HG03575 (cell line): ENCODE data around the gene SMAD7.

Source experiments
- ATAC-seq: cut with Tn5 transposase; IDR thresholded peaks from one replicate; pipeline ENCODE4 v1.9.1; 2021; ENCODE audit not compliant: unreplicated experiment, insufficient number of reproducible peaks, low FRiP score; ENCODE audit errors: extremely low read depth

SMAD7 gene

GRCh38 chr18:48963586-48964470 lies 13.1 kb upstream of the SMAD7 start:
- ATAC-seq = no peak

DNA sequence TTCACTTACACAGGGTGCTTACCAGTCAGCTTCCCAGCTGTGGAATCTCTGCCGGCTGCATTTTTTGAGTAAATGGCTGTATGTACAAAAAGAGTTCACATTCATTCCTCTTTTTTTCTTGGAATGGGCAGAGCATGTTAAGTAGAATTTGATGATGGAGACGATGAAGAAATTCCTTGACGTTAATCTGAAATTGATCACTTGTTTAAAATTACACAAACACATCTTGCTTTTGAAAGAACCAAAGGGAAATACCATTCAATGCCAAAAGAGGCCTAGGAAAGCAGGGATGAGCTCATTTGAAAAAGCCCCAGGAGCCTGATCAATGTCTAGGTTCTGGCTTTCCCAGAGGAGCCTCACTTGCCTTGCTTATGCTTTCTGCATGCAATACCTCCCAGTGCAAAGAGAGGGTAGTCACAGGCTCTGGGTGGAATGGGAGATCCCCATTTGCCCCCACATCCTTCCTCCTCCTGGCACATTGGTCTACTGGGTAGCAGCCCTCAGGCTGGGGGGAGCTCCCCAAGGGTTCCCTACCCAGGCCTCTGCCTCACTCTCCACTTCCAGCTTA lies 12.3 kb upstream of the SMAD7 start:
- no peak for ATAC-seq

- ATAC-seq = no peak
Measured at GRCh38 chr18:48962252-48962993, 11.7 kb upstream of the SMAD7 start.

GRCh38 chr18:48961547-48961946 lies 10.8 kb upstream of the SMAD7 start:
- ATAC-seq = no peak

DNA sequence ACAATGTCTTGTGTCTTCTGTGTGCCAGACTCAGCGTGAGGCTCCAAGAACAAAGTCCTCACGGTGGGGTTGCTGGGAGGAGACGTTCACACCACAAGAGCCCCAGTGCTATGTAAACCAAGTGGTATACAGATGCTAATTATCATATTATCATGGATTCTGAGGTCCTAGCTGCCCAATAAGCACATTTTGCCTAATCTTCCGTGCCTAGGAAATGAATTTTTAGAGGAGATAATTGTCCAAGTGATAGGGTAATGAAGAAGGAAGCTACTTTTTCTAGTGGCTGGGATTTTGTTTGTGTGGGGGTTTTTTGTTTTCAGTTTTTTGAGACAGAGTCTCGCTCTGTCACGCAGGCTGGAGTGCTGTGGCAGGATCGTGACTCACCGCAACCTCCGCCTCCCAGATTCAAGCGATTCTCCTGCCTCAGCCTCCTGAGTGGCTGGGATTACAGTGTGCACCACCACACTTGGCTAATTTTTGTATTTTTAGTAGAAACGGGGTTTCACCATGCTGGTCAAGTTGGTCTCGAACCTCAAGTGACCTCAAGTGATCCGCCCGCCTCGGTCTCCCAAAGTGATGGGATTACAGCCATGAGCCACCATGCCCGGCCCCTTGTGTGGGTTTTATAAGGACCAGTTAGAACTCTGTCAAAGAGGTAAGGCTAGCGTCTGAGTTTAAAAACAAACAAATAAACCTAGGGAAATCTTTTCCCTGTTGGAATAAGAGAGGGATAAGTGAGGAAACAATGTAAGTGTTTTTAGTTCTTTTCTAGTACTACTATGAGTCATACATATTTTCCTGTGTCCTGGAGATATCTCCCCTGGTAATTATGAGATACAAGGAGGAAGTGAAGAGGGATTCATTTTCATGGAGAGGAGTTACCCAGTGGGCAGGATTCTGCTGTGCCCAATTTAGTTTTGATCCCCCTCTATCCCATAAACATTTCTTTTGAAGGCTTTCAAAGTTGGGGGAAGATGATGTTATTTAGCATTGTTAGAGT lies 9.5 kb upstream of the SMAD7 start:
- no peak for ATAC-seq

GRCh38 chr18:48959551-48959920 lies 8.8 kb upstream of the SMAD7 start:
- ATAC-seq = no peak

DNA sequence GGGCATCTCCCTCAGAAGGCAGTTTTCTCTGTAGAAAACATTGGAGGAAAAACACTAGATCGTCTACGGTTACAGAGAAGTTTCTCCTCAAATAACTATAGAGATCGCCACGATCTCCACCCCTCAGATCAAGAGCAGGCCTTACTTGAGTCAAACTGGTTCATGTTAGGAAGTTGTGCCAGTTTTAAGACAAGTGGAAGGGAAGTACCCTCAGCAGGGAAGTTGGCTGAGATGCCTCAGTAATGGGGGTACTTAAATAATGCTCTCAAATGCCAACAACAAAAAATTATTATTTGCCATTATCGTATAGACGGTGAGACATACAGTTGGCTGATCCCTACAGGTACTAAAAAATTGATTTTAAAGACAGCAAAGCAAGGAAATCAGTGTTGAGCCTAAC lies 8.2 kb upstream of the SMAD7 start:
- no peak for ATAC-seq

DNA sequence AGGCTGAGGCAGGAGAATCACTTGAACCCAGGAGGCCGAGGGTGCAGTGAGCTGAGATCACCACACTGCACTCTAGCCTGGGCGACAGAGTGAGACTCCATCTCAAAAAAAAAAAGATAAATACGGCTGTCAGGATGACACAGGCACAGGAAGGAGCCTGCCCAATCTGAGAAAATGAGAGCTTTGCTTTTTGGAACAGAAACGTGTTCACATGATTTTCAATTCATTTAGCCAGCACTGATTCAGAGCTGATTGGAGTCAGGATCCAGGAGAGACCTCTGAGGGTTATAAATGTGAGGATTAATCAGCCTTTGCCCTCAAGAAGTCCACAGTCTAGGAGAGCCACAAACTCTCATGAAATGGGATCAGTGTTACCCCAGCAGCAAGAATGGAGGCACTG lies 6.9 kb upstream of the SMAD7 start:
- no peak for ATAC-seq

DNA sequence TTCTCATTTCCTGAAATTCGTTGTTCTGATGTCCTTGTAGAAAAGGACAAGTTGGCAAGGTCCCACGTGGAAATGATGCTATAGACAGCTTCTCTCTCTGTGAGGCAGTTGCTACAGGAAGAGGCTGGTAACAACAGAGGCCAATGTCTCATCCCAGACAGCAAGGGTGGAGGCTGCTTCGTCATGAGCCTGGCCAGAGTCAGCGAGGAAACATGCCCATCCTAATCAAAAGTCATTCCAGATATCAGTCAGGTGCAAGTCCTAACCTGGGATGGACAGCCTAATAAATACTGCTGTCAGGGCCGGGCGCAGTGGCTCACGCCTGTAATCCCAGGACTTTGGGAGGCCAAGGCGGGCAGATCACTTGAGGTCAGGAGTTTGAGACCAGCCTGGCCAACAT lies 6.4 kb upstream of the SMAD7 start:
- no peak for ATAC-seq

DNA sequence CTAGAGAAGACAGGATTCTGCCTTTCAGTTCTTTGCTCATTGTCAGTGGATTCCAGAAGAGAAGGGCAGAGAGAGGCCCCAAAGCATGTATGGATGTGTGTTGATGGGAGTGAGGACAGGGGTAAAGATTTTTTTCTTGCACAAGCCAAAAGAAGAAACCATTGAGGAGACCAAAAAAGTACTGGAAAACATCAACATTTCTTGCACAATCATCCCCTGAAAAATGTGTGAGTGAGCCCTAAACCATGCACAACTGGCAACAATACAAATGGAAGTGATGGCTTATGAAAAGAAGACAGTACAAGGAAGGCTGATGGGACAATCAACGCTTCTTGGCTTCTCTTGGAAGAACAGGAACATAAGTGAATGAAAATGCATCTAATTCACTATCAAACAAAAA lies 5.6 kb upstream of the SMAD7 start:
- no peak for ATAC-seq

DNA sequence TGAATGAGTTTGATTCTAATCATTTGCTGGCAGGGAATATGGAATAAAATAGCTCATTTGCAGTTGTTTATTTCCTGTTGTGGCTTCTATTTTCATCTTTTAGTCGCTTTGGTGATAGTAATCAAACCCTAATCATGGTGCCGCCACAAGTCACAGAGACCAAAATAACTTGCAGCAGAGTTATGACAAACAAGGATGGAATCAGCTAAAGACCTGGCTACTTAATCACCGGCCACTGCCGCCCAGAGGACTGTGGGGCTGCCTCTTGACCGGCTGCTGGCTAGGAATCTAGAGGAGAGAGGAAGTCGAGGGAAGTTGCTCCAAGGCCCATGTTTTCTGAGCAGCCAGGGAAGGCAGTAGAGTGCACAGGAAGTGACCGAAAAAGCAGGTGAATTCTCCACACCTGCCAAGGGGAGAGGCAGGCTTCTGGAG lies 5.1 kb upstream of the SMAD7 start:
- no peak for ATAC-seq

- ATAC-seq = no peak
Measured at GRCh38 chr18:48954886-48955819, 4.4 kb upstream of the SMAD7 start.

- no peak for ATAC-seq
Measured at GRCh38 chr18:48953104-48953706, 2.4 kb upstream of the SMAD7 start.

GRCh38 chr18:48952287-48953103 lies 1.7 kb upstream of the SMAD7 start:
- ATAC-seq = no peak

DNA sequence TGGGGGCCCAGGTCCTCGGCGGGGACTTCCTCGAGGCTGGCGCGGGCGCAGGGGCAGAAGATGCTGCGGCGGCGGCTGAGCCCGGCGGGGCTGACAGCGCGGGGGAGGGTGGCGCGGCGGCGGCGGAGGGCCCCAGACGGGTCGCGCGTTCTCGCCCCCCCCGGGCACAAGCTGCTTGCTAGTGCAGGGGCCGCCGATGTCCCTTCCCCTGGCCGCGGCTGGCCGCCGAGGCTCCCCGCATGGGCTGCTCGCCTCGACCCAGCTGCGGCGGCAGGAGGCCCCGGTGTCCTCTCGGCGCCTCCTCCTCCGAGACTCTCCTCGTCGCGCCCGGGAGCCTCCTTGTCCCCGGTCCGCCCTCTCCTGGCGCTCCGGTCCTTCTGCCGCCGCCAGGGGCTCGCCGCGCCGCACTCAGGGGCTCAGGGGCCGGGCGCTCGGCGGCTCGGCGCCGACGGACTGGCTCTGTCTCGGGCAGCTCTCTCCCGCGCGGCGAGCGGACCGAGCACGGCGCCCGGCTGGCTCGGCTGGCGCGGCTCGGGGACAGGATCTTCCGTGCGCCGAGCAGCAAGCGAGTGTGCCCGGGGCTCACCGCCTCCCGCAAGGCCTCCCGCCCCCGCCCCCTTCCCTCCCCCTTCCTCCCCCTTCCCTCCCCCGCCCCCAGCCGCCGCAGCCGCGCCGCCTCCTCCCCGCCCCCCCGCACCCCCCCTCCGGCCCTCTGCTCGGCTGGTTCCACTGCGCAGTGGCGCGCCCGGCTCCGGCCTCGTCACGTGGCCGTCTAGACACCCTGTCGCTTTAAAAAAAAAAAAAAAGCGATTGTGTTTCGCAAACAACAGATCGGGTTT lies 902 bp upstream of the SMAD7 start:
- no peak for ATAC-seq
